HG03439 (cell line): ENCODE data around the gene SLC35E3.

Experiments
- ATAC-seq: cut with Tn5 transposase; IDR thresholded peaks from one replicate; pipeline ENCODE4 v1.9.1; 2021; ENCODE audit warnings: mild to moderate bottlenecking, moderate library complexity; ENCODE audit not compliant: unreplicated experiment

Gene SLC35E3

DNA sequence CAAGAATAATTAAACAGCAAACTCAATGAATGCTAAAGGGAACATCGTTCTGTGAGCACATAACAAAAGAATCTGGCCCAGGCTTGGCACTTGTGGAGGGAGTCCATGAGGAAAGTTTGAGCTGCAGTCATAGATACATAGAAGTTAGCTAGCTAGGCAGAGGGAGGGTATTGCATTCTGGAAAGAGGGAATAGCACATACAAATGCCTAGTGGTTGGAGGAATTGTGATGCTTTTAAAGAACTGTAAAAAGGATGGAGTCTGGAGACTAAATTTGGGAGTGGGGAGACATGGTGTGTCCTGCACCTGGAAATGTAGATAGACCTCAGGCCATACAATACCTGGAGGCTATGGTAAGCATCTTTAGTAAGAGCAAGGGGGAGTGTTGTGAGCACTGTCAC lies 24.0 kb downstream of the SLC35E3 start:
- no peak for ATAC-seq

DNA sequence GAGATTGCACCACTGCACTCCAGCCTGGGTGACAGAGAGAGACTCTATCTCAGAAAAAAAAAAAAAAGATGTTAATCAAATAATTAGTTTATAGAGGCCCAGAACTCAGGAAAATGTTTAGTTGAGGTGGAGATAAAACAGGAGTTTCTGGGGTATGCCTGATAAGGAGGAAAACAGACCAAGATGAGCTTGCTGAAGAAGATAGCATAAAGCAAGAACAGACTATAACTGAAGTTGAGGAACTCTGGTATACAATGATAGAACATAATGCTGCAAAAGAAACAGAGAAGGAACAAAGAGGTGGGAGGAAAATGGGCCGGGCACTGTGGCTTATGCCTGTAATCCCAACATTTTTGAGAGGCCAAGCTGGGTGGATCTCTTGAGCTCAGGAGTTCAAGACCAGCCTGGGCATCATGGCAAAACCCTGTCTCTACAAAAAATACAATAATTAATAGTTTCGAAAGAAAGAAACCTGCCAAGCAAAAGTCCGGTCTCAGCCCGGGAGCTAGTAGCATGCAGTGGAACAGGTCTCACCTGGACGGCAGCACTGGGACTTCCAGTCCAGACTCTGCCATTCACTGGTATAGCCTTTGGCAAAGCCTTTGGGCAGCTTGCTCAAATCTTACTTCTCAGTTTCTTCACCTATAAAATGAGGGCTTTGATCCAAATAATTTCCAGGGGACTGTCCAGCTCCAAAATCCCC lies 25.4 kb downstream of the SLC35E3 start:
- no peak for ATAC-seq

DNA sequence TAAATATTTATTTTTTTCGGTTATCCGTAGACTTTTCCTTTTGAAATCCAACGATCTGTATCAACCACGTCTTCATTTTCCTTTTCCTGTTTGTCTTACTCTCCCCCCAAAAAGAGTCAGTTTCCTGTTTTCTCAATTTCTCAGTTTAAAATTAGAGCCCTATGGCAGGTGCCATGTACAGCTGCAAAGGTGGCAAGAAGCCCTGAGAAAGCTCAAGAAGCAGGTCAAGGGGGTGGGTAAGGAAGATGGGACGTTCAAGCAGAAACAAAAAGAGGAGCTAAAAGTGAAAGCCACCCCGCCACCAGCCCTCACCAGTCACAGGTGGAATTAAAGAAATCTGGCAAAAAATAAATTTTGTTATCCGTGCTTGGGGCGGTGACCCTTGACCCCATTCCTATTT lies 26.7 kb downstream of the SLC35E3 start:
- no peak for ATAC-seq

DNA sequence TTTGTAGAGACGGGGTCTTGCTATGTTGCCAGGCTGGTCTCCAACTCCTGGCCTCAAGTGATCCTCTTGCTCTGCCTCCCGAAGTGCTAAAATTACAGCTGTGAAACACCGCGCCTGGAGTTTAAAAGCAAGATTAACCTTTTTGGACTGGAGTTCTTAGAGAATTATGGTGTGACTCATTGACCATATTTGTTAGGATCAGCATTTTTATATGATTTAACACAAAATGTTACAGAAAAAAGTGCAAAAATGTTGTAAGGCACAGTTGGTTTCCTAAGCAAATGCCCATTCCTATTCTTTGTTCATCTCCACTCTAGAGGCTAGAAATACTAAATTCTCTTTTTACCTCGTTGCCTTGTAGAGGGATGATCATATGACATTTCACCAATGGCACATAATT lies 27.6 kb downstream of the SLC35E3 start:
- ATAC-seq: no peak

DNA sequence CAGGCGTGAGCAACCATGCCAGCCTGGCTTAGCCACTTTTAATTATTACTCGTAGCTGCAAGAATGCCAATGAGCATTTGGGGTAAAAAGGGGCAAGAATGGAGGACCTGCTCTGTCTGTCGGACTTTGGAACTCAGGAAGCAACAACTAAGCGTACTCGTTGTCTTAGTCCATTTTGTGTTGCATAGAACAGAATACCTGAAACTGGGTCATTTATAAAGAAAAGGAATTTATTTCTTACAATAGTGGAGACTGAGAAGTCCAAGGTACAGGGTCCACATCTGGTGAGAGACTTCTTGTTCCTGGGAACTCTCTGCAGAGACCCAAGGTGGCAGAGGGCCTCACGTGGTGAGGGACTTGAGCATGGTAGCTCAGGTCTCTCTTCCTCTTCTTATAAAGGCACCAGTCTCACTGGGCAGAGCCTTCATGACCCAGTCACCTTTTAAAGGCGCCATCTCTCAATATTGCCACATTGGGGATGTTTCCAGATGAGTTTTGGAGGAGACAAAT lies 29.2 kb downstream of the SLC35E3 start:
- ATAC-seq: no peak

DNA sequence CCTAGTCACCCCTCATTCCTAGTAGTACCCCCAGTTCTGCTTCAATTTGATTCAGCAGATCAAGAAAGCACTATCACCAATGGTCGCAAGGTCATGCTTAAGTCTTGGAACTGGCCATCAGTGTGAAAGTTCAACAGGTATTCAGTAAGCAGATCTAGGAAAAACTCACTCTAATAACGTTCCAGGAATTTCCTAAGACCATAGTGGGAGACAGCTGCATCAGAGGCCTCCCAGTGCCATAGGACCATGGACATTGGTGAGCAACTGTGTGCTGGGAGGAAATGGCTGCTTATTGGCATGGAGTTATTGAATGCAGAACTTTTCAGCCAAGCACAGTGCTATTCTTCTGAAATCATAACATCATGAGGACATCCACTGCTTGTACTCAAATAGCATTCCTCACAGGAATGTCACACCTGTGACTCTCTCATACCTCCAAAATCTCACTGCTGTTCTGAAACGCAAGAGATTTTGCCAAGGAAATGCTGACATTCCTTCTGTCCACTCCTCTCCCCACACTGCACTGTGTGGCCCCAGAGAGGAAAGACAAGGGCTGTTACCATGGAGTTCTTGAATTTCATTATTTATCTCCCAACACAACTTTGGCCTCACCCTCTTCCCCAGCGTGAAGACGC lies 31.1 kb downstream of the SLC35E3 start:
- no peak for ATAC-seq

DNA sequence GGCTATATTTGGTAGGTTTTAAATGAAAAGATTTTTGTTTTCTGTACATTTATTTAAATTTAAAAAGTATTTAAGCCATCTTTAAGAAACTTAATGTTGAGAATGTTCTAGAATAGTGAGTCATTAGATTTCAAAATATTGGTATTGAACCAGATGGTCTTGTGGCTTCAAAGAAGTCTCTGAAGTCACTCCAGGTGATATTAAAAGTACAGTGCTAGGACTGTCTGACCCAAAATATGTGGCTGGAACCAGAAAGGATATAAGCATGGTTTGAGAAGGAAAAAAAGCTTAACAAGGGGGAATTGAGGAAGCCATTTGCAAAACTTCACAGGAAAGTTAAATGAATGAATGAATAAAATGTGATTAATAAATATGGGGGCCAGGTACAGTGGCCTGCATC lies 33.3 kb downstream of the SLC35E3 start:
- ATAC-seq: no peak

DNA sequence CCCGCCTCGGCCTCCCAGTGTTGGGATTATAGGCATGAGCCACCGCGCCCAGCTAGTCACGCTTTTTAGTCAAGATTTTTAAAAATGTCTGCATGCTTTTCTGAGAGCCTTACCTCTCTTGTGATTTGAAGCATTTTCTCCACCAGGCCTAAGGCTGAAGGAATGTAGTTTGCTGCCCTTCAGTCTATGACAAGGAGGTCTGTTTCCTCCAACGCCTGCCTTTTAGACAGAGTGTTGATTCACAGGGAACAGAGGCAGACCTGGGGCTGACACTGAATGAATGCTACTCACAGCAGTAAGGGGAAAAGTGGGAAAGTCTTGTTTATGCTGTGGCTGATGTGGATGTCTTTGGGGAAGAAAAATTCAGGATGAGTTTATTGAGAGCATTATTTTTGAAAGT lies 34.8 kb downstream of the SLC35E3 start:
- ATAC-seq: no peak

DNA sequence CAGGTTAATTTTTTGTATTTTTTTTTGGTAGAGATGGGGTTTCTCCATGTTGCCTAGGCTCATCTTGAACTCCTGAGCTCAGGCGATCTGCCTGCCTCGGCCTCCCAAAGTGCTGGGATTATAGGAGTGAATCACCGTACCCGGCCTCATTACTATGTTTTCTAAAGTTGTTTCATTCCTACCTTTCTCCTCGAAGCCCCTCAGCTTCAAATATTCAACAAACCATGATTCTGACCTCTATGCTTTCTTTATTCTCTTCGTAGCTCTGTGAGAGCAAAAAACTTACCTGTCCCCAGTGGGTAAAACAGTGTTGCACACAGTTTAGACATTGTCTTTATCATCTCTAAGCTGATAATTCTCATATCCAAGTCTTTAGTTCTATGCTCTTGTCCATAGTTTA lies 35.8 kb downstream of the SLC35E3 start:
- no peak for ATAC-seq

DNA sequence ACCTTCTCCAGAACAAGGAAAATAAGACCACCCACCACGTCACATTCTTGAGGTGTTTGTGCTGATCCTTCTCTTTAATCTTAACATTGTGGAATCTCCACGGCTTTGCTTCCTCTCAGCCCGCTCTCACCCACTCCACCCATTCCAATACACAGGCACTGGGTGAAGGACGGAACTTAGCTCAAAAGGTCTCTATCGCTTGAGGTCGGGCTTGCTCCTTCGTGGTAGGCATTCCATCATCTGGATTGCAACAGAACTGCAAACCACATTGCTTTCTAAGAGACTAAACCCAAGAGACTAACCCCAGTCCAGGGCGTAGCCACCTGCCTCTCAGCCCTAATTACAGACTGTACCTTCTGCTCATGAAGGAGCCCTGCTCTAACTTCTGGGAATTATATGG lies 38.0 kb downstream of the SLC35E3 start:
- ATAC-seq: no peak

DNA sequence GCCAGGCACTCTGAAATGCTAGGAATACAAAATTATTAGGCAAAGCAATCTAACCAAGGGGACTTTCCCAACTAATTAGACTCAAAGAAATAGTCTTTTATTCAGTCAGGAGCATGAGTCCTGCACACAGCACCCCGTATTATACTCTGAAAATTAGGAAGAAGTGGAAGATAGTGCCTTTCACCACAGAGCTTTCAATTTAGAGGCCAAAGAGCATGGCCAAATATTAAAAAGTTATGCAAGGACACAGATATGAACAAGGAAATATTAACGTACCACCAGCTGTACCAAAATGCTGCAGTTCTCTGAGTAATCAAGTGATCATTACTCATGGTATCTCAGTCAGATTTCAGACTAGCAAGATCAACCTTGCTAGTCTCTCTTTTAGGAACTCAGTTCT lies 39.4 kb downstream of the SLC35E3 start:
- no peak for ATAC-seq

DNA sequence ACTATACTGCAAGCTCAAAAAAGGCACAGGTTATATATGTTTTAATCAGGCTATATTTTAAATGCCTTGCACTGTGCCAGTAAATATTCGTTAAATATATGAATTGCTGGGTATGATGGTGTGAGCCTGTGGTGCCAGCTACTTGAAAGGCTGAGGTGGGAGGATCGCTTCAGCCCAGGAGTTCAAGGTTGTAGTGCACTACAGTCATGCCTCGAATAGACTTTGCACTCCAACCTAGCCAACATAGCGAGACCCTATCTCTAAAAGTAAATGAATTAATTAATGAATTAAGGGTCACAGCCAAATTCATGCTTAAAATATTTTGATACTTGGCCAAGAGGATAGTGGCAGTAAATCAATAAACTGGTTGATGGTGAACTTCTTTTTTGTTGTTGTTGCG lies 39.8 kb downstream of the SLC35E3 start:
- ATAC-seq: no peak

DNA sequence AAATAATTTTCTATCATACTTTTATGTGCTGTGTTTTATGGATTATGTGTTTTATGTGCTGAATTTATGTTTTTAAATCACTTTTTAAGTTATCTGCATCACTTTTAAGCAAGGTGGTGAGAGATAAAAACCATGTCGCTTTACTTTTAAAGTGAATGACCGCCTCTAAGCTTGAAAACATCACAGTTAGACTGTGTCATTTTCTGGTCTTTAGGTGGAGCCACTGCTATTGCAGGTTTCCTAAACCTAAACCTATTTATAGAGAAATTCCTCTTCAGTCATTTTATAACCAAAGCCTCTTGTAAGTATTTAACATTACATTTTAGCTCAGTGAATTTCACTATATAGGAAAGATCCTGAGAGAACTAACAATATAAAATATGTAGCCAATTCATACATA lies 41.0 kb downstream of the SLC35E3 start:
- ATAC-seq: no peak

DNA sequence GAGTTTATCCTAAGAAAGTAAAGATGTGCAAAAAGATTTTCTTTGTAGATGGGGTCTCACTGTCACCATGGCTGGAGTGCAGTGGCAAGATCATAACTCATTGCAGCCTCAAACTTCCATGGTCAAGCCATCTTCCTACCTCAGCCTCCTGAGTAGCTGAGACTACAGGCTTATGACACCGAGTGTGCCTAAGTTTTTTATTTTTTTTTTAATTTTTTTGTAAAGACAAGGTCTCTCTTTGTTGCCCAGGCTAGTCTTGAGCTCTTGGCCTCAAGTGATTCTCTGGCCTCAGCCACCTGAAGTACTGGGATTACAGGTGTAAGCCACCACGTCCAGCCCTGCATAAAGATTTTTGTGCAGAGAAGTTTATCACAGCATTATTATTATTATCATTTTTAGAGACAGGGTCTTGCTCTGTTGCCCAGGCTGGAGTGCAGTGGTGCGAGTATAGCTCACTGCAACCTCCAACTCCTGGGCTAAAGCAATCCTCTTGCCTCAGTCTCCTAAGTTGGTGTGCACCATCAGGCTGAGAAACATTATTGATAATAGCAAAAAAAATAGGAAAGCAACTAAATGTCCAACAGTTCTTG lies 42.7 kb downstream of the SLC35E3 start:
- ATAC-seq: no peak

DNA sequence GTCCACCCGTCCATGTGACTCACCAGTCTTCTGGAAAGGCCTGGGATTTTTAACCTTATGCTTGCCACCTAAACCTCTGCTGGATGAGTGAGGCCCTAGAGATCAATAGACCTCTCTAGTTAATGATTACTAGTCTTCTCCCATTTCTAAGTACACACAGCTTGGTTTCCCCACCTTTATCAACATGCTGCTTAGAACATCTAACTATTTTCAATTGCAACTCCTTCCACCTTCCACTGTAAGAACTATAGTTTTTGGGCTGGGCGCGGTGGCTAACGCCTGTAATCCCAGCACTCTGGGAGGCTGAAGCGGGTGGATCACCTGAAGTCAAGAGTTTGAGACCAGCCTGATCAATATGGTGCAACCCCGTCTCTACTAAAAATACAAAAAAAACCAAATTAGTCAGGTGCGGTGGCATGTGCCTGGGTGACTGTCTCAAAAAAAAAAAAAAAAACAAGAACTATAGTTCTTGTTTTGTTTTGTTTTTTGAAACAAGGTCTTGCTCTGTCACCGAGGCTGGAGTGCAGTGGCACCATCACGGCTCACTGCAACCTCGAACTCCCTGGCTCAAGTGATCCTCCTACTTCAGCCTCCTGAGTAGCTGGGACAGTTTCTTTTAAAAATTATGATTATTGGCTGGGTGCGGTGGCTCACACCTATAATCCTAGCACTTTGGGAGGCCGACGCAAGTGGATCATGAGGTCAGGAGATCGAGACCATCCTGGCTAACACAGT lies 43.3 kb downstream of the SLC35E3 start:
- no peak for ATAC-seq

DNA sequence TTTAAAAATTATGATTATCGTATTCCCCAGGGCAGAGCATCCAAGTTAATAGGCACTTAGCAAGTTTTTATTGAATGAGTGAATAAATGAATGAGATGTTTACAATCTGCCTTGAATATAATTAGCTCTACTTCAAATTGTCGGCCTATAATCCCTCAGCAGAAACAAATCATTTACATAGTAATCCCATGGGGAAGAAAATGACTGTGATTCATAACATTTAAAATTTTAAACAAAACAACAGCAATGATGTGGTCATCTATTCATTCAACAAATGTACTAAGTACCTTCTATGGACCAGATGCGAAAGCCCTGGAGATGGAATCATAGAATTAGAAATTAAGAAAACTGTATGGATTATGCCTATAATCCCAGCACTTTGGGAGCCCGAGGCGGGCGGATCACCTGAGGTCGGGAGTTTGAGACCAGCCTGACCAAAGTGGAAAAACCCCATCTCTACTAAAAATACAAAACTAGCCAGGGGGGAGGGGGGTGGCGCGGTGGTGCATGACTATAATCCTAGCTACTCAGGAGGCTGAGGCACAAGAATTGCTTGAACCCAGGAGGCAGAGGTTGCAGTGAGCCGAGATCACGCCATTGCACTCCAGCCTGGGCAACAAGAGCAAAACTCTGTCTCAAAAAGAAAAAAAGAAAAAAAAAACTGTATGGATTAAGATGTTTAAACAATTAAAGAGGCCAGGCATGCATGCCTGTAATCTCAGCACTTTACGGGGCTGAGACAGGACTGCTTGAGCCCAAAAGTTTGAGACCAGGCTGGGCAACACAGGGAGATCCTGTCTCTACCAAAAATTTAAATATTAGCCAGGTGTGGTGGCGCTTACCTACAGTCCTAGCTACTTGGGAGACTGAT lies 44.3 kb downstream of the SLC35E3 start:
- no peak for ATAC-seq

DNA sequence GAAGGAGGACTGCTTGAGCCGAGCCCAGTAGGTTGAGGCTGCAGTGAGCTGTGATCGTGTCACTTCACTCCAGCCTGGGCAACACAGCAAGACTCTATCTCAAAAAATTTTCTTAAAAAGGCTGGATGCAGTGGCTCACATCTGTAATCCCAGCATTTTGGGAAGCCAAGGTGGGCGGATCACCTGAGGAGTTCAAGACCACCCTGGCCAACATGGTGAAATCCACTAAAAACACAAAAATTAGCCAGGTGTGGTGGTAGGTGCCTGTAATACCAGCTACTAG lies 44.9 kb downstream of the SLC35E3 start:
- no peak for ATAC-seq

DNA sequence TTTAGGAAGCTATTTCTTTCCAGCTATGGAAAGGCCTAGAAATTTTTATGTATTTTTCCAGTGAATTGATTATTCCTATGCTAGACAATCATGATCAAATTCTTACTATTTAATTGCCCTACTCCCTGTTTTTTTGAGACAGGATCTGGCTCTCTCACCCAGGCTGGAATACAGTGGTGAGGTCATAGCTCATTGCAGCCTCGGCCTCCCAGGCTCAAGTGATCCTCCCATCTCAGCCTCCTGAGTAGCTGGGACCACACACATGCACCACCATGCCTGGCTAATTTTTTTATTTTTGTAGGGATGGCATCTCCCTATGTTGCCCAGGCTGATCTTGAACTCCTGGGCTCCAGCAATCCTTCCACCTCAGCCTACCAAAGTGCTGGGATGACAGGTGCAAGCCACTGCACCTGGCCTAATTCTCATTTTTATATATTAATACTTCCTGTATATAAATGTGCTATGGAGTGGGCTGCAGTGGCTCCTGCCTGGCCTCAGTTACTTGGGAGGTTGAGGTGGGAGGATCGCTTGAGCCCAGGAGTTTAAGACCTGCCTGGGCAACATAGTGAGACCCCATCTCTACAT lies 46.0 kb downstream of the SLC35E3 start:
- ATAC-seq: no peak

DNA sequence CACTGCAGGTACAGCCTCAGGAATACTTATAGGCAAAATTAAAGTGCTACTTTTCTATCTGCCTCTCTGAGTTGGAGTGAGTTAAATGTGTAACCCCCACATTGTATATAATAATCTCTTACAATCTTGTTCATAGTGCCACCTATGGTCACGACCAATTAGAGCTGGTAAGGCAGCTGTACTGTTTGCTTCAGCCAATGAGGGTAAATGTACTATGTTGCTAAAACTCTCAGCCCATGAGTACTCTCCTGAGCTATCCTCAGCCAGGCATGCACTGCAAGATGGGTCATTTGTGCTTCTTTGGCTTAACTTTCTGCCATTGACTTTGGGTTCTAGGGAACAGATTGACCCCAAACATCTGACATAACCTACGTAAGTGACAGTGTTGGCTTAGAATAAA lies 47.0 kb downstream of the SLC35E3 start:
- peak; percentile 62 for ATAC-seq

DNA sequence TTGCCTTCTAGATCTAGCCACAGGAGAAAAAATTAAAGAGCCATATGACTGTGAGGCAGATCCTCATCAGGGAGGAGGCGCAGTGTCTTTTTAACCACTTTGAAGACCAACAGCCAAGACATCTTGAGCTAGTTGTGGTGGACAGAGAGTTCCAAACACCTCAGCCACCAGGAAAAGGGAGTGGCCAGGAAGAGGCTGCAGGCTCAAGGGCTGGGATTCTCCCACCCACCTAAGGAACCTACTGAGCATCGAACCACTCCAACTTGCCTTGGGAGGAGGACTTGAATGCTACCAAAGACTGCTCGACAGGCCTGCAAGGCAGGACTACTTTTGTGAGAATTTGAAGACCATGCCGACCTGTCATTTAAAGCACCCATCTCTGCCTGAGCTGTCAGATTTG lies 47.5 kb downstream of the SLC35E3 start:
- no peak for ATAC-seq
